Transverse colon (tissue), 4 donors: ENCODE measurements around the gene PGAM2. TPM values are rescaled to one million over a fixed set of nuclear protein-coding genes. Genes with fewer than 3 reads are reported as not detected.

Source experiments
- DNase-seq: peaks from one replicate; pipeline ENCODE4 v3.0.0-alpha.2; 2019
- H3K27ac ChIP-seq, 4 donors: fragments of 200-600 bp; sonication (generic); 2 replicates each; pipeline ENCODE4 v1.5.1; 2016 to 2018; ENCODE audit warnings: inconsistent platforms in 4 of 4
- H3K27me3 ChIP-seq: fragments of 200-600 bp; sonication (generic); 2 replicates; pipeline ENCODE4 v1.5.1; 2017; ENCODE audit warnings: inconsistent platforms
- H3K36me3 ChIP-seq, 4 donors: fragments of 200-600 bp; sonication (generic); 2 replicates each; pipeline ENCODE4 v1.5.1; 2017 to 2019; ENCODE audit warnings: inconsistent platforms in 4 of 4
- H3K4me1 ChIP-seq, 4 donors: fragments of 200-600 bp; sonication (generic); 2 replicates each; pipeline ENCODE4 v1.5.1; 2017 to 2020; ENCODE audit warnings: inconsistent platforms in 4 of 4
- H3K4me3 ChIP-seq, 4 donors: fragments of 200-600 bp; sonication (generic); 1 replicate in 1 of 4; 2 replicates in 3 of 4; pipeline versions ENCODE4 v1.5.1 to v1.6.1; 2017 to 2019; ENCODE audit warnings: inconsistent platforms in 4 of 4
- H3K9me3 ChIP-seq, 2 donors: fragments of 200-600 bp; sonication (generic); 2 replicates each; pipeline ENCODE4 v1.5.1; 2017 to 2019; ENCODE audit warnings: inconsistent platforms in 2 of 2
- EP300 ChIP-seq: sonication (generic); formaldehyde crosslinking; IDR thresholded peaks from one replicate; pipeline ENCODE4 v1.6.1; 2017; ENCODE audit warnings: antibody characterized with exemption, low read depth
- POLR2A ChIP-seq: fragments of 450-650 bp; IDR thresholded peaks from one replicate; pipeline ENCODE4 v1.6.1; 2016; ENCODE audit warnings: antibody characterized with exemption, mild to moderate bottlenecking, moderate library complexity
- POLR2AphosphoS5 ChIP-seq, 3 donors: sonication (generic); formaldehyde crosslinking; IDR thresholded peaks; one replicate each; pipeline ENCODE4 v1.6.1; 2016; ENCODE audit warnings: antibody characterized with exemption in 3 of 3
- WGBS, 2 donors: methylation state at CpG; one replicate each; pipeline ENCODE4 v1.1.5; 2018; ENCODE audit warnings: low coverage in 1 of 2; 5-methylcytosine and 5-hydroxymethylcytosine counted together
- in situ Hi-C, 4 donors: fragments of 200-750 bp; cut with MboI; loops; one replicate each; pipeline versions ENCODE4 v1.15.0 to v1.15.1; 2017; ENCODE audit warnings: low sequenced_read_pairs in 3 of 4, low pct_ligation_motif_present in 1 of 4, low pct_unique_long_range_greater_than_20kb in 1 of 4
- intact Hi-C: fragments of 100-400 bp; cut with DNase I; formaldehyde crosslinking; loops from one replicate; pipeline ENCODE4 v1.15.1; 2023; ENCODE audit warnings: low total_unique reads
- total RNA-seq, 4 donors: library from RNA; depleted of rRNA; stranded (reverse); fragments of >200 nt; gene quantifications; one replicate each; pipeline ENCODE4 v1.1.0, GENCODE V29; 2016
- TF ChIP-seq, protein P1 (sequence below), 5 experiments: fragments of 200-600 bp in 3 of 5; fragments of 450-650 bp in 2 of 5; sonication (generic) in 3 of 5; IDR thresholded peaks; 1 replicate in 2 of 5; 2 replicates in 3 of 5; pipeline ENCODE4 v1.5.1; 2016 to 2017; ENCODE audit warnings: antibody characterized with exemption in 5 of 5, inconsistent platforms in 3 of 5, mild to moderate bottlenecking in 2 of 5, moderate library complexity in 1 of 5

PGAM2 gene
- total RNA-seq, 4 donors from 2014 or later, result 9.7 TPM; not detected in 3

DNA sequence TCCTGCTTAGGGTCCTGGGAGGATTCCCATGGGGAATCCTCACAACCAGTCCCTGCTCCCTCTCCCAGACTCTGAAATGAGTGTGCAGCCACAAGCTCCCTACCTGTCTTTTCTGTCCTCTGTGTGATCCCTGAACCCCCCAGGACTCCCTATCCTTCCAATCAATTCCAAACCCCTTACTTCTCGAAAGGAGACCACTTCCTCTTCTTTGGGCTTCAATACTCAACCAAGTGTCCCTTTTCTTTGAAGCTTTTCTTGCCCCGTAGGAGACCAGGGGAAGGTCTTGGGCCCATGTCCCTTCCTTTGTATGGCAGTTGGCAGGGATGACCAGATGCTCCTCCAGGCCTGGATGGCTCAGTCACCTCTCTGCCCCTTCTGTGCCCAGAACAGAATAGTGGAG, 40.5 kb upstream of the PGAM2 start:
- Histone ChIP-seq H3K36me3 (no peaks in the 10 kb centered on the region), H3K27me3 (peaks cover 26% of the 10 kb centered on the region), H3K4me1 (peaks cover 0 to 12% (median 2%) of the 10 kb centered on the region in 4 donors), H3K4me3 (peak overlapping the region in 3 of 4 donors; percentile 32 to 59 (median 43)), H3K9me3 (no peaks in the 10 kb centered on the region), H3K27ac (peak overlapping the region; percentile 77 to 92 (median 86))
- intact Hi-C loops (no loop called here), in situ Hi-C loops (no loop called here)
- TF ChIP-seq EP300 (no peak), POLR2AphosphoS5 (IDR thresholded peaks at IDR 0.05) (no peak), POLR2A (no peak)
- TF ChIP-seq, protein P1, sequence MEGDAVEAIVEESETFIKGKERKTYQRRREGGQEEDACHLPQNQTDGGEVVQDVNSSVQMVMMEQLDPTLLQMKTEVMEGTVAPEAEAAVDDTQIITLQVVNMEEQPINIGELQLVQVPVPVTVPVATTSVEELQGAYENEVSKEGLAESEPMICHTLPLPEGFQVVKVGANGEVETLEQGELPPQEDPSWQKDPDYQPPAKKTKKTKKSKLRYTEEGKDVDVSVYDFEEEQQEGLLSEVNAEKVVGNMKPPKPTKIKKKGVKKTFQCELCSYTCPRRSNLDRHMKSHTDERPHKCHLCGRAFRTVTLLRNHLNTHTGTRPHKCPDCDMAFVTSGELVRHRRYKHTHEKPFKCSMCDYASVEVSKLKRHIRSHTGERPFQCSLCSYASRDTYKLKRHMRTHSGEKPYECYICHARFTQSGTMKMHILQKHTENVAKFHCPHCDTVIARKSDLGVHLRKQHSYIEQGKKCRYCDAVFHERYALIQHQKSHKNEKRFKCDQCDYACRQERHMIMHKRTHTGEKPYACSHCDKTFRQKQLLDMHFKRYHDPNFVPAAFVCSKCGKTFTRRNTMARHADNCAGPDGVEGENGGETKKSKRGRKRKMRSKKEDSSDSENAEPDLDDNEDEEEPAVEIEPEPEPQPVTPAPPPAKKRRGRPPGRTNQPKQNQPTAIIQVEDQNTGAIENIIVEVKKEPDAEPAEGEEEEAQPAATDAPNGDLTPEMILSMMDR (IDR thresholded peaks at IDR 0.05), result no peak
- no peak for DNase-seq
- WGBS, 2 donors, result 44 to 60% methylated on average over 1 to 2 of the region's 2 CpGs

DNA sequence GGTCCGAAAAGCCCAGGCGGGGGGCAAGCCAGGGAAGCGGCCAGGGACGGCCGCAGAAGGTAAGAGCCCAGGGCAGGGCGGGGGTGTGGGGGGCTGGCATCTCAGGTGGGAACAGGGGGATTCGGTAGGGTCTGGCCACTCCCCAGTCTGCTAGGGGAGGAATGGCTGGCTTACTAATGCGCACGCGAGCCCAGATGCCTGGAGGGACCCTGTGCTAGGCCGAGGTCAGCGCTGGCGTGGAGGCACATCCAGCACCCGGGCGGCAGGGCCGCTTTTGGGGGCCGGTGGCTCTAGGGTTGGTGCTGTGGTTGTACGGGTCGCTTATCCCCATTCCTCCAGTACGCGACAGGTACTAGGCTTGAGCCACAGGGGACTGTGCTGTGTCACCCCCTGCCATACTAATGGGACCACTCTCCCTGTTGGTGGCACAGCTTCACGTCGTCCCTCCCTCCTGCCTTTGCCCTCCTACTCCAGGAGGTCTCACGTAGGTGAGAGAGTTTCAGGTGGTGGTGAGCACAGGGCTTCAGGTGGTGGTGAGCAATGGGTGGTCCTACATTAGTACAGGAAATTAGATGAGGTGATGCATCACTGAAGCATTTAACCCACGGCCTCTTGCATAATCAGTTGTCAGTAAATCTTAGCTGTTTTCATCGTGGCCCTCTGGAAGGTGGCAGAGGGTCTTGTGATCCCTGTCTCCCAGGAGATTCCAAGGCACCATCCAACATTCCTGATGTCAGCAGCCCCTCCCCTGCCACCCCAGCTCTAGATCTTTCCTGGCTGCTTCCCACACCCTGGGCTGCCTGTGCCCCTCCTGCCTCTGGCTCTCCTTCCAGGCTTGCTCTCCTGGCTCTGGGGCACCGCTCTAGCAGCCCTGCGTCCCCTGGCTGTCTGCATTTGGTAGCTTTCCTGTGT, 39.7 kb upstream of the PGAM2 start:
- in situ Hi-C loops, result no loop called here
- Histone ChIP-seq H3K27me3 (peaks cover 26% of the 10 kb centered on the region), H3K4me3 (peak overlapping the region; percentile 32 to 59 (median 51)), H3K9me3 (no peaks in the 10 kb centered on the region), H3K4me1 (peaks cover 0 to 12% (median 2%) of the 10 kb centered on the region in 4 donors), H3K27ac (peak overlapping the region; percentile 77 to 92 (median 86)), H3K36me3 (no peaks in the 10 kb centered on the region)
- intact Hi-C loops, result no loop called here
- 53 to 55% methylated on average over 2 to 19 of the region's 28 CpGs for WGBS, 2 donors
- TF ChIP-seq POLR2AphosphoS5 (IDR thresholded peaks at IDR 0.05), result peak in 2 of 3 donors; percentile 17 to 57
- no peak for TF ChIP-seq EP300
- DNase-seq, result no peak

DNA sequence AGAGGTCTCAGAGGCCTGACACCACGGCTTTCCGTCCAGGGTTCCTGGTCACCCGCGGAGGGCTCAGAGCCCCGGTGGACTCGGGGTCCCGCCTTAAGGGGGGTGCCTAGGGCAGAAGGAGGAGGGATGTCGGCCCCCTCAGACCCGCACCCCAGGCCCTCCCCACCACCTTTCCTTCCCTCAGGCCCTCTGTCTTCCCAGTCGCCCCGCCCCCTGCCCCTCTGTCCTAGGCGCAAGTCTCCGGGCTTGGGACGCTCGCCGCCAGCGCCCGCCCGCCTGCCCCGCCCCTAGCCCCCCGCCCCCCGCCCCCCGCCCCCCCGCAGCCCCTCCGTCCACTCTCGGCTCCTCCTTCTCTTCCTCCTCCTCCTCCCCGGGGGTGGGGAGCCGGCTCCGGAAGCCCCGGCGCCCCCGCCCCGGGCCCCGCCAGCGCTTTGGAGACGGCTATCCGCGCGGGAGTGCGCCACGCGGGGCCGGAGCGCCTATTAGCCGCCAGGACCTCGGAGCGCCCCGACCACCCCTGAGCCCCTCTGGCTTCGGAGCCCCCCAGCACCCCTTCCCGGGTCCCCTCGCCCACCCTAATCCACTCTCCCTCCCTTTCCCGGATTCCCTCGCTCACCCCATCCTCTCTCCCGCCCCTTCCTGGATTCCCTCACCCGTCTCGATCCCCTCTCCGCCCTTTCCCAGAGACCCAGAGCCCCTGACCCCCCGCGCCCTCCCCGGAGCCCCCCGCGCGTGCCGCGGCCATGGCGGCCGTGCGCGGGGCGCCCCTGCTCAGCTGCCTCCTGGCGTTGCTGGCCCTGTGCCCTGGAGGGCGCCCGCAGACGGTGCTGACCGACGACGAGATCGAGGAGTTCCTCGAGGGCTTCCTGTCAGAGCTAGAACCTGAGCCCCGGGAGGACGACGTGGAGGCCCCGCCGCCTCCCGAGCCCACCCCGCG, 38.8 kb upstream of the PGAM2 start, which contains the start of gene AEBP1:
Gene AEBP1, plus strand, starts transcription at position 423 of the 937 bp plus-strand sequence. Its CDS starts 321 bp downstream, at position 744.
- WGBS, 2 donors, result 10% methylated on average over 33 of the region's 87 CpGs; no CpG with 5 or more reads in 1 of the 2 donors
- H3K9me3 ChIP-seq, result no peaks in the 10 kb centered on the region
- intact Hi-C loops (no loop called here), in situ Hi-C loops (no loop called here)
- peak within 1 kb of the TSS; percentile 32 to 59 (median 51) for H3K4me3 ChIP-seq
- TF ChIP-seq POLR2A, result no peak
- TF ChIP-seq POLR2AphosphoS5 (IDR thresholded peaks at IDR 0.05), result peak in 1 of 3 donors; percentile 37
- peak within 1 kb of the TSS; percentile 77 to 92 (median 86) for H3K27ac ChIP-seq
- peaks cover 26% of the 10 kb centered on the region for H3K27me3 ChIP-seq
- no peaks in the 10 kb centered on the region for H3K36me3 ChIP-seq
- peak; percentile 35 for DNase-seq
- peaks cover 0 to 12% (median 2%) of the 10 kb centered on the region in 4 donors for H3K4me1 ChIP-seq

DNA sequence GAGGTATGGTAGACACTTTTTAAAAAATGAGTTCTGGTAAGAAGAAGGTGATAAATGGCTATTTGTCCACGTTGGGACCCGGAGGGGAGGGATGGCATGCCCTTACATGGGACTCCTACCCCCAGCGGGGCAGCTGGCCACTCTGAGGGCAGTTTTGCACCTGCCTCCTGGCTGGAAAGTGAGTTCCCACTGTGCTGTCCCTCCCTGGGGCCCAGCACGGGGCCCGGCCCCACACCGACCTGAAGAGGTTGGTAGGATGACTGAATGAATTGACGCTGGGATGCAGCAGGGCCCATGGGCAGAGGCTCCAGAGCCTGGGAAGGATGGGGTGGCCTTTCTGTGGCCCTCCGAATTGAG, 38.2 kb upstream of the PGAM2 start:
- peaks cover 26% of the 10 kb centered on the region for H3K27me3 ChIP-seq
- peak overlapping the region; percentile 39 to 92 (median 86) for H3K27ac ChIP-seq
- H3K4me1 ChIP-seq, result peaks cover 0 to 12% (median 2%) of the 10 kb centered on the region in 4 donors
- no peak for TF ChIP-seq POLR2A
- TF ChIP-seq, protein P1 (IDR thresholded peaks at IDR 0.05), result no peak
- TF ChIP-seq POLR2AphosphoS5 (IDR thresholded peaks at IDR 0.05), result no peak
- no peaks in the 10 kb centered on the region for H3K9me3 ChIP-seq
- intact Hi-C loops, result no loop called here
- 57% methylated on average over 8 of the region's 8 CpGs; no CpG with 5 or more reads in 1 of the 2 donors for WGBS, 2 donors
- H3K36me3 ChIP-seq, result no peaks in the 10 kb centered on the region
- in situ Hi-C loops, result no loop called here
- no peak for DNase-seq
- H3K4me3 ChIP-seq, result no peak overlapping the region
